ENCODE data around the gene MTARC2.
A peak's percentile ranks its signal among the peaks of the same experiment; 100 is the strongest.

MTARC2 gene

GRCh38 chr1:220798338-220798737 is 50.2 kb downstream of the MTARC2 start:
- Histone ChIP-seq H3K9me3 (ENCODE audit: severe bottlenecking) (no peaks in the 10 kb centered on the region), H3K4me1 (ENCODE audit: insufficient read depth, poor library complexity, severe bottlenecking) (no peaks in the 10 kb centered on the region), H3K27me3 (ENCODE audit: insufficient read depth, poor library complexity, severe bottlenecking) (no peaks in the 10 kb centered on the region), H3K4me3 (ENCODE audit: severe bottlenecking) (no peak overlapping the region), H3K27ac (ENCODE audit: poor library complexity, severe bottlenecking) (no peak overlapping the region), H3K36me3 (ENCODE audit: low read depth) (no peaks in the 10 kb centered on the region)
- DNase-seq (ENCODE audit: low spot score) (no peak), ATAC-seq (ENCODE audit: low read depth) (no peak)
- no peak for TF ChIP-seq CTCF (IDR thresholded peaks at IDR 0.05; ENCODE audit: poor library complexity, severe bottlenecking)

- H3K36me3 ChIP-seq (ENCODE audit: low read depth) = no peaks in the 10 kb centered on the region
Observed at GRCh38 chr1:220800262-220800661, 52.1 kb downstream of the MTARC2 start.

DNA sequence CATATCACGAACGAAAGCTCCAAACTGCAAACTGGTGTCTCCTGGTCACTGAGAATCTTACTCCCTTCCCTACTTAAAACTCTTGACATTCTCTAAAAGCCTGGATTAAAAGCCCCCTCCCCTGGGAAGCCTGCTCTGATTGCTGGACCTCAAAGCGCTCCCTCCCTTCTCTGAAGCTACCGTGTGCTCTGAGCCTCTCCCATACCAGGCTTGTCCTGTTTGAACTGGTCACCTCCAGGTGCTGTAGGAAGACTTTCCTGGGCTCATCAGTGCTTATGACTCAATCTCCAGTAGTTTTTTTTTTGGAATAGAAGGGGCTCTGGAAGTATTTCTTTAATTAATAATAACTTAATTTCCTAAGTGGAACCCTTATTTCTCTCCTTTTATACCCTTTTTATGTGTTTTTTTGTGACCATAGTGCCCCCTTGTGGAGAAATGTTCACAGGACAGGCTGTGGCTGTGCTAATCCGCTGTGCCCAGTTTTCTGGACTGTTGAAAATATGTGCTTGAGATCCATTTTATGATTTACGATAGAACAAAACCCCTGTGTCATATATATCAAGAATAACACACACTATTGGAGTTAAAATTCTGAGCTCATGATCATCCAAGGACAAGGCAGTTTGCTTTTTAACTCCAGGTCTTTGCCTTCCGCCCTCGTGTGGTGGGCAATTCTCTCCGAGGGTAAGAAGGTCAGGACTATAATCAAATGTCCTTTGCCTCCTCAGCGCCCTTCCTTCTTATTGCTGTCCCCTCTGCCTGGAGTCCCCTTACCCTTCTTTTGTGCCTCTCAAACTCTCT is 55.5 kb downstream of the MTARC2 start:
- Histone ChIP-seq H3K9me3 (ENCODE audit: severe bottlenecking) (no peaks in the 10 kb centered on the region), H3K36me3 (ENCODE audit: low read depth) (no peaks in the 10 kb centered on the region), H3K4me1 (ENCODE audit: insufficient read depth, poor library complexity, severe bottlenecking) (no peaks in the 10 kb centered on the region), H3K27me3 (ENCODE audit: insufficient read depth, poor library complexity, severe bottlenecking) (no peaks in the 10 kb centered on the region), H3K27ac (ENCODE audit: poor library complexity, severe bottlenecking) (no peak overlapping the region), H3K4me3 (ENCODE audit: severe bottlenecking) (no peak overlapping the region)
- ATAC-seq (ENCODE audit: low read depth) (0 out of 3 replicates have a peak, but pooled peaks have one; percentile 38), DNase-seq (ENCODE audit: low spot score) (no peak)
- TF ChIP-seq CTCF (IDR thresholded peaks at IDR 0.05; ENCODE audit: poor library complexity, severe bottlenecking) = peak; percentile 68

More at GRCh38 chr1:220800262-220800661, 52.1 kb downstream of the MTARC2 start:
- no peaks in the 10 kb centered on the region for H3K27me3 ChIP-seq (ENCODE audit: insufficient read depth, poor library complexity, severe bottlenecking)
- ATAC-seq (ENCODE audit: low read depth) (no peak), DNase-seq (ENCODE audit: low spot score) (no peak)
- no peak overlapping the region for H3K4me3 ChIP-seq (ENCODE audit: severe bottlenecking)
- H3K9me3 ChIP-seq (ENCODE audit: severe bottlenecking) = no peaks in the 10 kb centered on the region
- no peak for TF ChIP-seq CTCF (IDR thresholded peaks at IDR 0.05; ENCODE audit: poor library complexity, severe bottlenecking)
- no peak overlapping the region for H3K27ac ChIP-seq (ENCODE audit: poor library complexity, severe bottlenecking)
- H3K4me1 ChIP-seq (ENCODE audit: insufficient read depth, poor library complexity, severe bottlenecking) = no peaks in the 10 kb centered on the region

GRCh38 chr1:220804202-220804586 is 56.1 kb downstream of the MTARC2 start:
- H3K27me3 ChIP-seq (ENCODE audit: insufficient read depth, poor library complexity, severe bottlenecking) = no peaks in the 10 kb centered on the region
- H3K27ac ChIP-seq (ENCODE audit: poor library complexity, severe bottlenecking) = no peak overlapping the region
- H3K9me3 ChIP-seq (ENCODE audit: severe bottlenecking) = no peaks in the 10 kb centered on the region
- no peaks in the 10 kb centered on the region for H3K4me1 ChIP-seq (ENCODE audit: insufficient read depth, poor library complexity, severe bottlenecking)
- DNase-seq (ENCODE audit: low spot score) = no peak
- ATAC-seq (ENCODE audit: low read depth) = no peak
- H3K36me3 ChIP-seq (ENCODE audit: low read depth) = no peaks in the 10 kb centered on the region
- no peak overlapping the region for H3K4me3 ChIP-seq (ENCODE audit: severe bottlenecking)
- no peak for TF ChIP-seq CTCF (IDR thresholded peaks at IDR 0.05; ENCODE audit: poor library complexity, severe bottlenecking)

- no peak overlapping the region for H3K27ac ChIP-seq (ENCODE audit: poor library complexity, severe bottlenecking)
- H3K9me3 ChIP-seq (ENCODE audit: severe bottlenecking) = no peaks in the 10 kb centered on the region
- H3K27me3 ChIP-seq (ENCODE audit: insufficient read depth, poor library complexity, severe bottlenecking) = no peaks in the 10 kb centered on the region
- DNase-seq (ENCODE audit: low spot score) = no peak
- ATAC-seq (ENCODE audit: low read depth) = no peak
- H3K4me1 ChIP-seq (ENCODE audit: insufficient read depth, poor library complexity, severe bottlenecking) = no peaks in the 10 kb centered on the region
- no peak for TF ChIP-seq CTCF (IDR thresholded peaks at IDR 0.05; ENCODE audit: poor library complexity, severe bottlenecking)
- no peaks in the 10 kb centered on the region for H3K36me3 ChIP-seq (ENCODE audit: low read depth)
- no peak overlapping the region for H3K4me3 ChIP-seq (ENCODE audit: severe bottlenecking)
Observed at GRCh38 chr1:220806408-220806807, 58.3 kb downstream of the MTARC2 start.
